CD4-positive, alpha-beta T cell treated with Interleukin-6 for 4 hours (primary cell): ENCODE measurements around the gene KIF20B.
A peak's percentile ranks its signal among the peaks of the same experiment; 100 is the strongest.
"Not testable (repeated sequence)": the region's sequence is repeated elsewhere in the genome, so short reads cannot be mapped to it uniquely, and the experiment has no call there.

Experiments
- DNase-seq: peaks from one replicate; pipeline ENCODE4 v3.0.0-alpha.2; 2020; ENCODE audit warnings: mixed read lengths

KIF20B gene

GRCh38 chr10:89782470-89782869 lies 81.1 kb downstream of the KIF20B start:
- no peak for DNase-seq

- DNase-seq: no peak
Observed at GRCh38 chr10:89783406-89783805, 82.0 kb downstream of the KIF20B start.

DNA sequence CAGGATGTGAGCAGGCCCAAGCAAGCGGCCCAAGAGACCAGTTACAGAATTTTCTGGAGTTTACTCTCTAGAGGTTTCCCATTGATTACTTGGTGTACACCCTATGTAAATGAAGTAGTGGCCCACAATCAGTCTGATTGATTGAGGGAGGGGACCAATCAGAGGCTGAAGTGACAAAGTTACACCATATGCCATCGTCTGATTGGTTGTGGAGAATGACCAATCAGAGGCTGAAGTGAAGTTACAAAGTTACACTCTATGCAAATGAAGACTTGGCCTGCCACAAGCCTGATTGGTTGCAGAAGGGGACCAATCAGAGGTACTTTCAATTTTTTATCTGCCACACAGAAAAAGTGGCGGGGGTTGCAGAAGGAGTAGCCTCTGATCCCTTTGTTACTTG lies 83.7 kb downstream of the KIF20B start:
- no peak for DNase-seq

- DNase-seq: no peak
Observed at GRCh38 chr10:89789188-89789877, 87.9 kb downstream of the KIF20B start.

- DNase-seq: no peak
Observed at GRCh38 chr10:89792187-89792586, 90.8 kb downstream of the KIF20B start.

- DNase-seq: peak; percentile 35
Observed at GRCh38 chr10:89793649-89794254, 92.4 kb downstream of the KIF20B start.

GRCh38 chr10:89795840-89796239 lies 94.5 kb downstream of the KIF20B start:
- DNase-seq: no peak

DNA sequence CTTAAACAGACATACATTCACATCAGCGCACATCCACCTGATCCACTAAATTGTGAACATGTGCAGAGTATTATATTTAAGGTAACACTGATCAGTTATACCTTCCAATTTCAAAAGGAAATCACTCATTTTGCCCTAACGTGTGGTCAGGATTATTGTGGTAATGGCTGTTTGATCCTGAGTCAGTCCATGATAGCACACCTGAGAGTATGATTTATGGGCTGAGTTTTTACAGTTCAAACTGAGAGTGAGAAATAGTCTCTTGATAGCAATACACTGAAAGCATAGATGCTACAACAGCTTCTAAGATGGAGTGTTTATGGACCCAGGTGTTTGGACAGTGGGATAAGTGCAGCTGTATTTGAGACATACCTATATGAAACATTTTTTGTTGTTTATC lies 96.7 kb downstream of the KIF20B start:
- no peak for DNase-seq

- no peak for DNase-seq
Observed at GRCh38 chr10:89799573-89799972, 98.2 kb downstream of the KIF20B start.

- no peak for DNase-seq
Observed at GRCh38 chr10:89805599-89806013, 104.2 kb downstream of the KIF20B start.

DNA sequence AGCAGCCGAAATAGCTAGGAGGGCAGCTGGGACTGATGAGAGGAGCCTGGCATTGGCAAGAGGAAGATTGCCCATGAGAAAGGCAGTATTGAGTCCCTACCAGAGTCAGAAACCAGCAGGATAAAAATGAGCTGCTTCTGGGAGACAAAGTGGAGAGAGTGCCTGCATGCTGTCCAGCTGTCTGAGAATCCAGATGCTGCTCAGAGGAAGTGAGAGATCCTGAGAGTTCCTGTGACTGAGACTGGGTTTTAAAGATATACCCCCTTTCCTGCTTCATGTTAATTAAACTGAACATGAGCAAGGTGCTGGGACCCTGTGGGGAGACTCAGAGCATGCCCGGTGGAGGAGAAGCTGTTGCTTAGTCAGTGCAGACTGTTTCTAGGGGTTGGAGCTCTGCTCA lies 107.5 kb downstream of the KIF20B start:
- no peak for DNase-seq

DNA sequence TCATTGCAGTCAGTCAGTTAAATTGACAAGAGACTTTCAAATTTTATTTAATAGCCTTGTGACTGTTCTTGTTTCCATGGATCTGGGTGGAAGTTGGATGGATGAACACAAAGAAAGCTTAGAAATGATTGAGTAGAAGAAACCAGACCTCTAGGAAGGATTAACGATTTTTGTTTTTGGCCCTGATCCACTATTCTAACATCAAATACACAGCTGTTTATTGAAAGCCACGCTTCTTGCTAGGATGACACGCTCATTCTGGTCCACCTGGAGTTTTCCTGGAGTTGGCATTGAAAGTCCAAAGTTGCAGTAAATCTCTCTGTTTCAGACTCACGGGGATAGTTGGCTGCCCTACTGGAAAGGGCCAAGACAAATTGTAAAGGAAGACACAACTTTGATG lies 108.4 kb downstream of the KIF20B start:
- DNase-seq: no peak

DNA sequence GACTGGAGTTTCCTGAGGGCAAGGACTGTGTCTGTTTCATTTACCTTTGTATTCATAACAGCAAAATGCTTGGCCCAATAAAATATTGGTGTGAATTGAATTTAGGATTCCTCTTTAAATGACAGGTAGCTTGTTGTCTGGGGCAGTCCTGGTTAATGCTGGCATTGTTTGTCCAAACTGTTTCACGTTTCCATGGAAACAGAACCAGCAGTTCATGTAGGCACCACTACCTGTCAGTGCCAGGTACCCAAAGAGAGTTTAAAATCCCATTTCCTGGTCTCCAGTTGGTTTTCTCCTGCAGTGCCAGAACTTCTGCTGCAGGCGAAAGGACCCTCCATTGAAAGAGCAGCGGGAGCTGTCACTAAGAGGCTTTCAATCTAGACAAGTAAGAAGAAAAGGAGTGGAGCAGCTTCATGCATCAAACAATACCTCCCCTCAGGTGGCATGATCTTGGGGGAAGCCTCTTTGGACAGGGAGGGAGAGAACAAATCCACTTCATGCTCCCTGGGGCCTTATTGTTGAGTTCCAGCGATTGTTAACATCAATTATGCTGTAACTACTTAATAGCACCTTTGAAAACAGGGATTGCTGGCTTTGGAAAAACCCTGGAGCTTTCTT lies 109.6 kb downstream of the KIF20B start:
- no peak for DNase-seq

GRCh38 chr10:89813546-89813945 lies 112.2 kb downstream of the KIF20B start:
- DNase-seq: no peak

DNA sequence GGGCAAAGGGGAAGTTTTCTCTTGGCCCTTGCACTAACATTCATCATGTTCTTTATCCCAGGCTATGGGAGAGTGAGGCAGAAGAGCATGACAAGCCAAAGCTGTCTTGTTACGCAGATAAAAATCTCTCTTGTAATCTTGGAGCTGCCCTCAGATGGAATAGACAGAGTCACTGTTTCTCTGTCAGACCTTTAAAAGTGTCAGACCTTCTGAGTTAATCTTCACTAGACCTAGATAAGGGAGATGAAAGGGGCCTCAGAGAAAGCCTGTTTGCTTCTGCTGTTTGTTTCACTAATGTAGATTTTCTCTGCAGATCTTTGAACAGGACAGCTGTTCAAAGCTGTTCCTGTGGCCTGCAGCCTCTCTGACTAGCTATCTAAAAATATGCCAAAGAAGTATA lies 112.9 kb downstream of the KIF20B start:
- no peak for DNase-seq

DNA sequence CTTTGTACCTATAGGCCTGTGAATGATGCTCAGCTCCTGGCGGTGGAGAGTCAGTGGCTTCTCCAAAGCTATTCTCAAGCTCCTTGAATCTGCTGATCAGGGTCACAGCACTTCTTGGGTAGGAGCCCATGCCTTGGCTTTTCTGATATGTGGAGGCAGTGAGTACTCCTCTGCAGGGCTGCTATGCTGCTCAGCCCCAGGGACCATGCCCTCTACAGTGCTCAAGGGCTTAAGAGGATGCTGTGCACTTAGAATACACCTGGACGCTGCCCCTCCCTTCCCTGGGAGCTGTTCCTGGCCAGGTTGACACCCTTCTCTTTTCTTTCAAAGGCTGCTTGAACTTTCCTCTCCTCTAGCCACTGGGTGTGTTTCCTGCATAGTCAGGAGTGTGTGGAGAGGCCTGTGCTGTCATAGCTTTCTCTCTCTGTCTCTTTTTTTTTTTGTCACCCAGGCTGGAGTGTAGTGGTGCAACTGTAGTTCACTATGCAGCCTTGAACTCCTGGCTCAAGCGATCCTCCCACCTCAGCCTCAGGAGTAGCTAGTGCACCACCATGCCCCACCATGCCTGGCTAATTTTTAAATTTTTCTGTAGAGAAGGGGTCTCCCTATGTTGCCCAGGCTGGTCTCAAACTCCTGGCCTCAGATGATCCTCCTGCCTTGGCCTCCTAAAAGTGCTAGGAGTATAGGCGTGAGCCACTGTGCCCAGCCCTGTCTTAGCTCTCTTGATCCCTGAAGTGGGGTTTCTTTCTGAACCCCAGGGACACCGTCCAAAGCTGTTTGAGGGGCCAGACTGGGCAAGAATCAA lies 113.9 kb downstream of the KIF20B start:
- DNase-seq: no peak

DNA sequence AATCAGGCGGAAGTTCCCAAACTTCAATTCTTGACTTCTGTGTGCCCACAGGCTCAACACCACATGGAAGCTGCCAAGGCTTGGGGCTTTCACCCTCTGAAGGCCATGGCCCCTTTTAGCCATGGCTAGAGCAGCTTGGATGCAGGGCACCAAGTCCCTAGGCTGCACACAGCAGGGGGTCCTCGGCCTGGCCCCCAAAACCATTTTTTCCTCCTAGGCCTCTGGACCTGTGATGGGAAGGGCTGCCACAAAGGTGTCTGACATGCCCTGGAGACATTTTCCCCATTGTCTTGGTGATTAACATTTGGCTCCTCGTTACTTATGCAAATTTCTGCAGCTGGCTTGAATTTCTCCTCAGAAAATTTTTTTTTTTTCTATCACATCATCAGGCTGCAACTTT lies 117.6 kb downstream of the KIF20B start:
- not testable (repeated sequence) for DNase-seq
